Panc1 (cell line): ENCODE results near the gene CFAP57. TPM values are rescaled to one million over a fixed set of nuclear protein-coding genes. Genes with fewer than 3 reads are reported as not detected.

ENCODE experiments used
- ATAC-seq: fragments of 200-7000 bp; cut with Tn5 transposase; 2 replicates; pipeline ENCODE4 v1.9.1; 2020; ENCODE audit warnings: mild to moderate bottlenecking, moderate library complexity
- BruUV-seq: library from RNA; stranded (reverse); fragments of 400-500 nt; replicated peaks from 2 replicates; lab custom pipeline; 2021; lab: Mats Ljungman, UMichigan
- CTCF ChIA-PET: fragments of 300-600 bp; sonication (Branson Sonifier 250); formaldehyde crosslinking; loops from one replicate; lab custom pipeline; 2022; ENCODE audit warnings: antibody characterized with exemption; lab: Charles Lee
- POLR2A ChIA-PET: fragments of 300-600 bp; sonication (Branson Sonifier 250); formaldehyde crosslinking; loops from one replicate; lab custom pipeline; 2022; ENCODE audit warnings: antibody characterized with exemption; lab: Charles Lee
- DNase-seq: peaks from one replicate; pipeline ENCODE4 v3.0.0-alpha.2; 2010; ENCODE audit warnings: low read depth, low spot score
- H3K27ac ChIP-seq: 2 replicates; pipeline ENCODE4 v1.5.1; 2011; ENCODE audit warnings: mild to moderate bottlenecking, low read length, inconsistent platforms
- H3K27me3 ChIP-seq: fragments of 200-500 bp; sonication (Bioruptor generic); 2 replicates; pipeline ENCODE4 v1.6.0; 2014; ENCODE audit warnings: low read length, inconsistent platforms; ENCODE audit not compliant: control insufficient read depth, insufficient read depth
- H3K36me3 ChIP-seq: fragments of 200-500 bp; sonication (Bioruptor generic); 2 replicates; pipeline ENCODE4 v1.5.1; 2014; ENCODE audit warnings: inconsistent platforms, mild to moderate bottlenecking, low read length, moderate library complexity; ENCODE audit not compliant: control insufficient read depth, insufficient read depth
- H3K4me1 ChIP-seq: 2 replicates; pipeline ENCODE4 v1.5.1; 2011; ENCODE audit warnings: inconsistent platforms, mild to moderate bottlenecking, low read length, moderate library complexity; ENCODE audit not compliant: control insufficient read depth, insufficient read depth
- H3K4me3 ChIP-seq, 2 experiments: 2 replicates each; pipeline ENCODE4 v1.5.1; 2011 to 2012; ENCODE audit warnings: low read depth in 2 of 2, low read length in 2 of 2, mild to moderate bottlenecking in 2 of 2, inconsistent platforms in 1 of 2, moderate library complexity in 1 of 2
- H3K9me3 ChIP-seq: fragments of 200-500 bp; sonication (Bioruptor generic); 2 replicates; pipeline ENCODE4 v1.5.1; 2014; ENCODE audit warnings: low read depth, mild to moderate bottlenecking, inconsistent platforms, low read length, moderate library complexity; ENCODE audit not compliant: control insufficient read depth, insufficient read depth
- CTCF ChIP-seq: fragments of 450-650 bp; IDR thresholded peaks from 2 replicates; pipeline ENCODE4 v1.5.1; 2017; ENCODE audit warnings: mild to moderate bottlenecking
- POLR2AphosphoS5 ChIP-seq: IDR thresholded peaks from 2 replicates; pipeline ENCODE4 v1.6.1; 2012; ENCODE audit warnings: mild to moderate bottlenecking, low read depth, low read length, moderate library complexity
- REST ChIP-seq, 2 experiments: IDR thresholded peaks; 2 replicates each; pipeline ENCODE4 v1.6.1; 2011 to 2012; ENCODE audit warnings: low read depth in 2 of 2, control low read depth in 1 of 2, low read length in 1 of 2, mild to moderate bottlenecking in 1 of 2, moderate library complexity in 1 of 2; ENCODE audit not compliant: insufficient read depth in 1 of 2
- SIN3A ChIP-seq: IDR thresholded peaks from 2 replicates; pipeline ENCODE4 v1.6.1; 2012; ENCODE audit warnings: low read depth, mild to moderate bottlenecking, low read length, moderate library complexity, borderline replicate concordance; ENCODE audit not compliant: insufficient read depth
- TCF7L2 ChIP-seq: IDR thresholded peaks from 2 replicates; pipeline ENCODE4 v1.6.1; 2011; ENCODE audit warnings: mild to moderate bottlenecking, low read depth, low read length, inconsistent platforms
- in situ Hi-C: cut with HindIII; loops from 2 replicates; pipeline ENCODE4 v1.10.0; 2016; ENCODE audit warnings: low sequenced_read_pairs, low pct_unique_long_range_greater_than_20kb
- intact Hi-C: fragments of 100-400 bp; cut with micrococcal nuclease; formaldehyde crosslinking; loops from one replicate; pipeline ENCODE4 v1.10.0; 2022; ENCODE audit not compliant: unreplicated experiment
- total RNA-seq: library from RNA; stranded (reverse); gene quantifications from one replicate; pipeline ENCODE4 v1.2.1, GENCODE V29; 2021; ENCODE audit not compliant: unreplicated experiment

Gene CFAP57
- total RNA-seq, 1 experiment from 2014 or later, result 0.69 TPM

GRCh38 chr1:43241413-43241836 is 69.3 kb downstream of the CFAP57 start:
- DNase-seq, result no peak
- BruUV-seq, result no TSS peak

GRCh38 chr1:43243299-43243698 is 71.2 kb downstream of the CFAP57 start:
- Histone ChIP-seq H3K9me3 (peaks cover 8% of the 10 kb centered on the region; the same call in 1 of the 2 replicates), H3K4me3 (no peak overlapping the region), H3K4me1 (no peaks in the 10 kb centered on the region), H3K36me3 (no peaks in the 10 kb centered on the region), H3K27me3 (no peaks in the 10 kb centered on the region), H3K27ac (no peak overlapping the region)
- no TSS peak for BruUV-seq
- ChIA-PET CTCF (no interaction called here), POLR2A (interaction anchor here (0.6 kb wide), 1 partner anchor 127 kb away, joined by 3 read pairs; no protein-coding TSS in a partner anchor)
- no peak for ATAC-seq
- in situ Hi-C loops, result no loop called here
- intact Hi-C loops, result no loop called here
- no peak for DNase-seq
- no peak for TF ChIP-seq POLR2AphosphoS5
- TF ChIP-seq SIN3A, result no peak
- TF ChIP-seq CTCF, result no peak
- TF ChIP-seq TCF7L2, result no peak
- TF ChIP-seq REST (IDR thresholded peaks at IDR 0.05; ENCODE audit: insufficient read depth in 1 of 2, low read depth in 2 of 2, low read length in 1 of 2), result no peak

More at GRCh38 chr1:43241413-43241836, 69.3 kb downstream of the CFAP57 start:
- H3K9me3 ChIP-seq, result no peaks in the 10 kb centered on the region
- H3K27ac ChIP-seq, result no peak overlapping the region
- H3K4me1 ChIP-seq, result no peaks in the 10 kb centered on the region
- ChIA-PET POLR2A (no interaction called here), CTCF (no interaction called here)
- H3K4me3 ChIP-seq, result no peak overlapping the region
- ATAC-seq, result no peak
- H3K36me3 ChIP-seq, result no peaks in the 10 kb centered on the region
- TF ChIP-seq POLR2AphosphoS5, result no peak
- TF ChIP-seq CTCF, result no peak
- TF ChIP-seq SIN3A, result no peak
- TF ChIP-seq REST (IDR thresholded peaks at IDR 0.05; ENCODE audit: insufficient read depth in 1 of 2, low read depth in 2 of 2, low read length in 1 of 2), result no peak
- TF ChIP-seq TCF7L2, result no peak
- in situ Hi-C loops, result no loop called here
- H3K27me3 ChIP-seq, result no peaks in the 10 kb centered on the region
- intact Hi-C loops, result no loop called here
